Mesenchymal stem cell (in vitro differentiated cells and primary cell): ENCODE measurements around the gene POU2AF1.

Experiments
- DNase-seq: peaks from one replicate; pipeline ENCODE4 v3.0.0-alpha.2; 2013
- H2AFZ ChIP-seq: one replicate; pipeline ENCODE4 v1.6.1; 2013; ENCODE audit warnings: low read depth, mild to moderate bottlenecking, control low read depth, inconsistent platforms, low read length, moderate library complexity
- H2AK5ac ChIP-seq: 2 replicates; pipeline ENCODE4 v1.6.1; 2013; ENCODE audit warnings: low read length, moderate library complexity, mild to moderate bottlenecking, inconsistent platforms; ENCODE audit not compliant: severe bottlenecking
- H2BK120ac ChIP-seq: one replicate; pipeline ENCODE4 v1.6.1; 2013; ENCODE audit warnings: low read depth, mild to moderate bottlenecking, inconsistent platforms, low read length, moderate library complexity
- H2BK12ac ChIP-seq, 2 experiments: one replicate each; pipeline ENCODE4 v1.6.1; 2013; ENCODE audit warnings: inconsistent platforms in 2 of 2, low read length in 2 of 2, mild to moderate bottlenecking in 2 of 2, moderate library complexity in 2 of 2, control low read depth in 1 of 2
- H2BK15ac ChIP-seq: one replicate; pipeline ENCODE4 v1.6.1; 2013; ENCODE audit warnings: mild to moderate bottlenecking, low read depth, inconsistent platforms; ENCODE audit not compliant: poor library complexity, severe bottlenecking
- H2BK5ac ChIP-seq: 2 replicates; pipeline ENCODE4 v1.6.1; 2013; ENCODE audit warnings: low read depth, mild to moderate bottlenecking, low read length, control low read depth, inconsistent platforms; ENCODE audit not compliant: poor library complexity, severe bottlenecking
- H3K14ac ChIP-seq, 2 experiments: one replicate each; pipeline ENCODE4 v1.6.1; 2013; ENCODE audit warnings: inconsistent platforms in 2 of 2, low read length in 2 of 2, control low read depth in 1 of 2, mild to moderate bottlenecking in 1 of 2, moderate library complexity in 1 of 2
- H3K18ac ChIP-seq, 2 experiments: one replicate each; pipeline ENCODE4 v1.6.1; 2013; ENCODE audit warnings: inconsistent platforms in 2 of 2, low read length in 2 of 2, control low read depth in 1 of 2, low read depth in 1 of 2, mild to moderate bottlenecking in 1 of 2
- H3K23ac ChIP-seq, 2 experiments: one replicate each; pipeline ENCODE4 v1.6.1; 2013; ENCODE audit warnings: inconsistent platforms in 2 of 2, low read length in 2 of 2, mild to moderate bottlenecking in 2 of 2, moderate library complexity in 2 of 2, control low read depth in 1 of 2
- H3K27ac ChIP-seq: 2 replicates; pipeline ENCODE4 v1.5.1; 2013; ENCODE audit warnings: mild to moderate bottlenecking, moderate library complexity, low read length, control low read depth, inconsistent platforms; ENCODE audit not compliant: poor library complexity, severe bottlenecking
- H3K27me3 ChIP-seq, 2 experiments: 2 replicates each; pipeline versions ENCODE4 v1.6.1 to v1.7.0; 2013; ENCODE audit warnings: low read length in 2 of 2, mild to moderate bottlenecking in 2 of 2, moderate library complexity in 2 of 2, control low read depth in 1 of 2, inconsistent platforms in 1 of 2; ENCODE audit not compliant: control insufficient read depth in 1 of 2, insufficient read depth in 1 of 2
- H3K36me3 ChIP-seq, 2 experiments: 2 replicates each; pipeline versions ENCODE4 v1.6.1 to v1.7.0; 2013; ENCODE audit warnings: low read length in 2 of 2, control low read depth in 1 of 2, inconsistent platforms in 1 of 2, low read depth in 1 of 2, mild to moderate bottlenecking in 1 of 2; ENCODE audit not compliant: insufficient read depth in 2 of 2, control insufficient read depth in 1 of 2
- H3K4ac ChIP-seq, 2 experiments: one replicate each; pipeline ENCODE4 v1.6.1; 2013; ENCODE audit warnings: inconsistent platforms in 2 of 2, low read length in 2 of 2, mild to moderate bottlenecking in 2 of 2, moderate library complexity in 2 of 2, control low read depth in 1 of 2, low read depth in 1 of 2
- H3K4me1 ChIP-seq: 2 replicates; pipeline ENCODE4 v1.6.1; 2013; ENCODE audit warnings: low read depth, low read length, control low read depth; ENCODE audit not compliant: control insufficient read depth, insufficient read depth
- H3K4me2 ChIP-seq: 2 replicates; pipeline ENCODE4 v1.6.1; 2013; ENCODE audit warnings: low read length, mild to moderate bottlenecking, inconsistent platforms; ENCODE audit not compliant: poor library complexity, severe bottlenecking
- H3K4me3 ChIP-seq, 2 experiments: 2 replicates each; pipeline versions ENCODE4 v1.5.1 to v1.7.0; 2013; ENCODE audit warnings: low read length in 2 of 2, mild to moderate bottlenecking in 2 of 2, control low read depth in 1 of 2, low read depth in 1 of 2; ENCODE audit not compliant: insufficient read depth in 1 of 2
- H3K79me1 ChIP-seq: replicated peaks from 2 replicates; pipeline ENCODE4 v1.6.1; 2013; ENCODE audit warnings: mild to moderate bottlenecking, control low read depth, low read length, inconsistent platforms; ENCODE audit not compliant: poor library complexity, severe bottlenecking
- H3K9ac ChIP-seq: 2 replicates; pipeline ENCODE4 v1.7.0; 2013; ENCODE audit warnings: mild to moderate bottlenecking, low read length, moderate library complexity
- H3K9me3 ChIP-seq: 2 replicates; pipeline ENCODE4 v1.7.0; 2013; ENCODE audit warnings: mild to moderate bottlenecking, low read length; ENCODE audit not compliant: control insufficient read depth
- H4K8ac ChIP-seq: one replicate; pipeline ENCODE4 v1.6.1; 2013; ENCODE audit warnings: inconsistent platforms, mild to moderate bottlenecking, low read length, moderate library complexity
- H4K91ac ChIP-seq: one replicate; pipeline ENCODE4 v1.6.1; 2013; ENCODE audit warnings: mild to moderate bottlenecking, low read length, inconsistent platforms
- WGBS: methylation state at CpG from one replicate; pipeline ENCODE4 v1.1.7; 2013; ENCODE audit warnings: mixed read lengths; 5-methylcytosine and 5-hydroxymethylcytosine counted together

Gene POU2AF1

DNA sequence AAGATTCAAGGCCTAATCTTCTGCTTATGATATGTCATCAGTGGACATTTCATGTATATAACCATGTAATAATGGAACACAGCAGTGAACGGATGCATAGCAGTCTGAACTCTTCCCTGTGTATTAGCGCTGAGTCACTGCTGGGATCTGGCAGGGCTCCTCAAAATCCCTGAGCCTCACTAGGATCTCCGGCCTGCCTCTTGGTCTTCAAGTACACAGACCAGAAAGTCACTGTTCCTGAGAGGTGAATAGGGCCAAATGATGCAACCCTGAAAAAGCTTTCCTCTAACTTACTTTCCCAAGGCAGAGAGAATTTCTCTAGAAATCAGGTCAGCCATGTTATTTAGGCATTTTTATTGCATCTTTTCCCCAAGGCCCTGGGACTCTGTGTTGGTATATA is 35.0 kb downstream of the POU2AF1 start:
- WGBS = 55% methylated on average over 3 of the region's 3 CpGs

DNA sequence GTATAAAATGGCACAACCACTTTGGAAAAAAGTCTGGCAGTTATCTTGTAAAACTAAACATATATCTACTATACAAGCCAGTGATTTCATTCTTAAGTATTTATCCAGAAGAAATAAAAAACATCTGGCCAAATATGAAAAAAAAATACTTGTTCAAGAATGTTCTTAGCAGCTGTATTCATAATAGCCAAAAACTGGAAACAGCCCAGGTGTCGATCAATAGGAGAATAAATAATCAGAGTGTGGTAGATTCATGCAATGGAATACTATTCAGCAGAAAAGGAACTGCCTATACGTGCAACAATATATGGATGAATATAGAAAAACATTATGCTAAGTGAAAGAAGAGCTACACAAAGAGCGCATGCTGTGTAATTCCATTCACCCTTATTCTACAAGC is 36.7 kb downstream of the POU2AF1 start:
- Histone ChIP-seq H2BK15ac (no peak overlapping the region), H3K79me1 (no peaks in the 10 kb centered on the region), H3K9ac (no peak overlapping the region), H2BK5ac (no peak overlapping the region), H2AFZ (no peak overlapping the region), H3K14ac (no peak overlapping the region), H2BK120ac (no peak overlapping the region), H3K4me3 (no peak overlapping the region), H2BK12ac (no peak overlapping the region), H3K36me3 (no peaks in the 10 kb centered on the region), H3K18ac (no peak overlapping the region), H3K4me1 (no peaks in the 10 kb centered on the region), H3K23ac (no peak overlapping the region), H3K9me3 (no peaks in the 10 kb centered on the region), H3K4ac (no peak overlapping the region), H3K27me3 (no peaks in the 10 kb centered on the region), H2AK5ac (no peak overlapping the region), H4K8ac (no peak overlapping the region), H3K27ac (no peak overlapping the region), H3K4me2 (no peak overlapping the region), H4K91ac (no peak overlapping the region)
- WGBS = 96% methylated on average over 2 of the region's 3 CpGs
- no peak for DNase-seq

More for the DNA sequence above, 35.0 kb downstream of the POU2AF1 start:
- no peak overlapping the region for H3K4me2 ChIP-seq
- H3K79me1 ChIP-seq = no peaks in the 10 kb centered on the region
- H3K4ac ChIP-seq = no peak overlapping the region
- H2BK15ac ChIP-seq = no peak overlapping the region
- peak; percentile 33 for DNase-seq
- no peaks in the 10 kb centered on the region for H3K4me1 ChIP-seq
- no peaks in the 10 kb centered on the region for H3K27me3 ChIP-seq
- no peaks in the 10 kb centered on the region for H3K9me3 ChIP-seq
- peak overlapping the region; percentile 20 for H3K9ac ChIP-seq
- H3K23ac ChIP-seq = no peak overlapping the region
- H2AK5ac ChIP-seq = no peak overlapping the region
- H2BK5ac ChIP-seq = no peak overlapping the region
- H2AFZ ChIP-seq = no peak overlapping the region
- H3K27ac ChIP-seq = no peak overlapping the region
- no peak overlapping the region for H4K91ac ChIP-seq
- H3K18ac ChIP-seq = no peak overlapping the region
- H2BK12ac ChIP-seq = no peak overlapping the region
- H4K8ac ChIP-seq = no peak overlapping the region
- no peak overlapping the region for H3K4me3 ChIP-seq
- H3K36me3 ChIP-seq = no peaks in the 10 kb centered on the region
- no peak overlapping the region for H3K14ac ChIP-seq
- H2BK120ac ChIP-seq = no peak overlapping the region

DNA sequence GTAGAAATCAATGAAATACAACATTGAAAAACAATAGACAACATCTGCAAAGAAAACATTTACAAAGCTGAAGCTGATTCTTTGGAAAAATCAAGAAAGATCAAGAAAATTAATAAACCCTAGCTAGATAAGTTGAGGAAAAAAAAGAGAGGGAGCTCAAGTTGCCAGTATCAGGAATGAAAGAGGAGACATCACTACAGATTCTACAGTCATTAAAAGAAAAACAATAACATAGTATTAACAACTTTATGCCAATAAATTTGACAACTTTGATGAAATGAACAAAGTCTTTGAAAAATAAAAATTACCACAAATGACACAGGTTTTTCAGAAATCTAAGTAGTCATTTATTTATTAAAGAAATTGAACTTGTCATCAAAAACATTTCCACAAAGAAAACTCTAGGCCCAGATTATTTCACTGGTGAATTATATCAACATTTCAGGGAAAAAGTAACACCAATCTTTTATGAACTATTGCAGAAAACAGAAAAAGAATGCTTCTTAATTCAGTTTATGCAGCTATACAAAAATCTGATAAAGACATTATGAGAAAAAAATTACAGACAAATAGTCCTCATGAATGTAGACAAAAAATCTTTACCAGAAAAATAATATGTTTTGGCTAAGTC is 39.2 kb downstream of the POU2AF1 start:
- H3K4me3 ChIP-seq = no peak overlapping the region
- H2BK12ac ChIP-seq = no peak overlapping the region
- H4K91ac ChIP-seq = no peak overlapping the region
- H3K9ac ChIP-seq = no peak overlapping the region
- no peak overlapping the region for H3K23ac ChIP-seq
- H3K9me3 ChIP-seq = no peaks in the 10 kb centered on the region
- H2BK120ac ChIP-seq = no peak overlapping the region
- H2BK15ac ChIP-seq = no peak overlapping the region
- H3K14ac ChIP-seq = no peak overlapping the region
- H3K79me1 ChIP-seq = no peaks in the 10 kb centered on the region
- no peak overlapping the region for H3K4ac ChIP-seq
- no peak overlapping the region for H2AK5ac ChIP-seq
- H4K8ac ChIP-seq = no peak overlapping the region
- no peaks in the 10 kb centered on the region for H3K4me1 ChIP-seq
- no peak overlapping the region for H3K4me2 ChIP-seq
- no peak overlapping the region for H3K27ac ChIP-seq
- H3K18ac ChIP-seq = no peak overlapping the region
- no peak for DNase-seq
- H2BK5ac ChIP-seq = no peak overlapping the region
- H3K27me3 ChIP-seq = peaks cover 0 to 7% of the 10 kb centered on the region in 2 experiments
- no peak overlapping the region for H2AFZ ChIP-seq
- no peaks in the 10 kb centered on the region for H3K36me3 ChIP-seq

DNA sequence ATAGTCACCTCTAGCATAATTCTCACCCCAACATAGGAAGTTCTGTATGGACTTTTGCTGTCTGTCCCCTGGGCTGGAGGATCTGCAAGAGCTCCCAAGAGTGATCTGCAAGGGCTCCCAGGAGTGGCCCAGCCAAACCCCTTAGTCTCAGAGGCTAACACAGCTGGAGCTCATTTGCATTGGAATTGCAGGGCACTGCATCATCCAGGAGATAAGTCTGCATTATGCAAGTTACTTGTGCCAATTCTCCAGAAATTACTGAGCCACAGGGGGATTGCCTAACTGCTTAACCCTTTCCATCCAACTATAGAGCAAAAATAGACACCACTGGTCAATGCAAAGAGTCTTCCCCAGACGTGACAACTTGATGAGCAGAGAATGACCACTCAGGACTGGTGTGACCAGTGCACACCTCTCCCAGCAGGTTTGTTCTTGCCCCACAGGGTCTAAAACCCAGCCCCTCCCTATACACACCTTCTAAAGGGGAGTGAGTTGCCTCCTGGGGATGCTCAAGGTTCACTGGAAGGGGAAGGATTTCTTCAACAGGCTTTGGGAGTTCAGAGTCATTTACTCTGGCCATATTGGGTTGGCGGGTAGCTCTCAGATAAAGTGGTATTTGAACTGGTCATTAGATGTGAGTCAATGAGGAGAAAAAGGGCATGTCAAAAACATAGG is 42.4 kb downstream of the POU2AF1 start:
- peak; percentile 6 for DNase-seq
- H3K4me3 ChIP-seq = no peak overlapping the region
- H2BK15ac ChIP-seq = no peak overlapping the region
- H3K27ac ChIP-seq = no peak overlapping the region
- H3K27me3 ChIP-seq = peaks cover 0 to 7% of the 10 kb centered on the region in 2 experiments
- H3K4ac ChIP-seq = no peak overlapping the region
- H3K18ac ChIP-seq = no peak overlapping the region
- H3K23ac ChIP-seq = peak overlapping the region in 1 of 2 experiments; percentile 69
- H4K8ac ChIP-seq = no peak overlapping the region
- no peak overlapping the region for H2BK120ac ChIP-seq
- no peak overlapping the region for H3K14ac ChIP-seq
- no peaks in the 10 kb centered on the region for H3K79me1 ChIP-seq
- no peak overlapping the region for H4K91ac ChIP-seq
- WGBS = 77% methylated on average over 2 of the region's 2 CpGs
- H2AK5ac ChIP-seq = no peak overlapping the region
- H2BK5ac ChIP-seq = no peak overlapping the region
- H2BK12ac ChIP-seq = no peak overlapping the region
- H3K36me3 ChIP-seq = no peaks in the 10 kb centered on the region
- no peak overlapping the region for H3K4me2 ChIP-seq
- peaks cover 2% of the 10 kb centered on the region for H3K4me1 ChIP-seq
- H3K9ac ChIP-seq = no peak overlapping the region
- no peaks in the 10 kb centered on the region for H3K9me3 ChIP-seq
- H2AFZ ChIP-seq = no peak overlapping the region
